Uterus (tissue), 2 donors: ENCODE measurements around the gene SPRN.

ENCODE experiments used
- CTCF ChIP-seq, 4 experiments: fragments of 200-600 bp in 2 of 4; fragments of 450-650 bp in 2 of 4; sonication (generic) in 2 of 4; IDR thresholded peaks; one replicate each; pipeline ENCODE4 v1.5.1; 2016 to 2019; ENCODE audit warnings: antibody characterized with exemption in 4 of 4, mild to moderate bottlenecking in 2 of 4, moderate library complexity in 1 of 4
- POLR2A ChIP-seq, 2 donors: fragments of 450-650 bp; IDR thresholded peaks; one replicate each; pipeline ENCODE4 v1.6.1; 2016; ENCODE audit warnings: antibody characterized with exemption in 2 of 2, mild to moderate bottlenecking in 1 of 2, moderate library complexity in 1 of 2

GRCh38 chr10:133467286-133467911 is 43.0 kb upstream of the SPRN start:
- no peak for TF ChIP-seq CTCF (IDR thresholded peaks at IDR 0.05)
- TF ChIP-seq POLR2A (IDR thresholded peaks at IDR 0.05) = no peak
